ENCODE data around the gene PCSK4.

Gene PCSK4

GRCh38 chr19:1461862-1462261 is 28.3 kb downstream of the PCSK4 start:
- Histone ChIP-seq H3K4me3 (ENCODE audit: low read length) (no peak overlapping the region), H3K4me1 (ENCODE audit: control insufficient read depth, low read depth, low read length) (no peaks in the 10 kb centered on the region), H3K9ac (ENCODE audit: low read length) (no peak overlapping the region), H3K36me3 (ENCODE audit: control insufficient read depth, low read depth, low read length) (no peaks in the 10 kb centered on the region), H3K9me3 (ENCODE audit: control insufficient read depth, low read depth, low read length) (no peaks in the 10 kb centered on the region), H3K27ac (ENCODE audit: low read length) (no peak overlapping the region), H3K27me3 (ENCODE audit: control insufficient read depth, insufficient read depth, low read length) (peaks cover 72% of the 10 kb centered on the region)

DNA sequence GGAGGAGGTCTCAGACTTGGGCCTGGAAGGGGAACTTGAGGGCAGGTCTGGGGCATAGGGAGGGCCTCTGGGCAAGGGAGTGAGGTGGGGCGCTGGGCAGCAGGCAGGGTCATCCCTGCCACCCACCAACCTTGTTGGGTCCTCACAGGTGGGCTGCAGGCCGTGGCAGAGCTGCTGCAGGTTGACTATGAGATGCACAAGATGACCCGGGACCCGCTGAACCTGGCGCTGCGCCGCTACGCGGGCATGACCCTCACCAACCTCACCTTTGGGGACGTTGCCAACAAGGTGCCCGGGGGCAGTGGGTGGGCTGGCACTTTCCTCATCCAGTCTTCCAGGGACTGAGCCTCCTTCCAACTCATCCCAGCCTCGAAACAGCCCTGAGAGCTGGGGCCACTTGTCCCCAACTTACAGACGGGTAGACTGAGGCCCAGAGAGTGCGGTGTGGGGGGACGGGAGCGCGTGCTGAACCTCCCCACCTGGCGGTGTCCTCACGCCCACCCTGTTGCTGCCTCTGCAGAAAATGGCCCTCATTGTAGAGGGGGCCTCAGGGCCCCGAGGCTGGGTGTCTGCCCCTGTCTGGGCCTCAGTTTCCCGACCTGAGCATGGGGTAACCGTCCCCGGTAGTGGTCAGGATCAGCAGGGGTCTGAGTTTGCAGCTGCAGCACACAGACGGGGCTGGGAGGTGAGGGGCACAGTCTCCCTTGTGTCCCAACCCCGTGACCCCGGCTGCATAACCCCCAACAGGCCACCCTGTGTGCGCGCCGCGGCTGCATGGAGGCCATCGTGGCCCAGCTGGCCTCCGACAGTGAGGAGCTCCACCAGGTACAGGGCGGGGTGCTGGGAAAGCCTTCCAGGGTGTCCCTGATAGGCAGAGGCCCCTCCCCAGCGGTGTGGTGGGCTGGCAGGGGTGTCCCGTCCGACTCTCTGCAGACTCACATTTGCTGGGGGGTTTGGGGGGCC is 29.8 kb downstream of the PCSK4 start:
- Histone ChIP-seq H3K27ac (ENCODE audit: low read length) (no peak overlapping the region), H3K4me3 (ENCODE audit: low read length) (no peak overlapping the region), H3K9ac (ENCODE audit: low read length) (no peak overlapping the region), H3K4me1 (ENCODE audit: control insufficient read depth, low read depth, low read length) (no peaks in the 10 kb centered on the region), H3K36me3 (ENCODE audit: control insufficient read depth, low read depth, low read length) (no peaks in the 10 kb centered on the region), H3K9me3 (ENCODE audit: control insufficient read depth, low read depth, low read length) (no peaks in the 10 kb centered on the region), H3K27me3 (ENCODE audit: control insufficient read depth, insufficient read depth, low read length) (peaks cover 71% of the 10 kb centered on the region)

- no peak overlapping the region for H3K9ac ChIP-seq (ENCODE audit: low read length)
- no peak overlapping the region for H3K4me3 ChIP-seq (ENCODE audit: low read length)
Observed at GRCh38 chr19:1459479-1459878, 30.7 kb downstream of the PCSK4 start.

DNA sequence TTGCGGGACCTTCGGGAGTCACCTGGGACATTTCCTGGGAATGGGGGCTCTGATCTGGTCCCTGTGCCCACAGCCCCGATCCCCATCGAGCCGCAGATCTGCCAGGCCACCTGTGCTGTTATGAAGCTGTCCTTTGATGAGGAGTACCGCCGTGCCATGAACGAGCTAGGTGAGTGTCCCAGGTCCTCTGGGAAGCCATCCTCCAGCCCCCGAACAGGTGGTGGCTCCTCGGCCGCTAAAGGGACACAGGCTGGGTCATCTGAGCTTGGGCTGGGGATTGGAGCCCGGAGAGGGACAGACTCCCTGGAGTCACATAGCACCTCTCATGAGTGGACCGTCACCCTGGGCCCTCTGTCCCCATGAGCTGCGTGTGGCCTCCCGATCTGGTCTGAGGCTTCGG is 32.3 kb downstream of the PCSK4 start:
- H3K4me1 ChIP-seq (ENCODE audit: control insufficient read depth, low read depth, low read length) = no peaks in the 10 kb centered on the region
- no peaks in the 10 kb centered on the region for H3K36me3 ChIP-seq (ENCODE audit: control insufficient read depth, low read depth, low read length)
- no peaks in the 10 kb centered on the region for H3K9me3 ChIP-seq (ENCODE audit: control insufficient read depth, low read depth, low read length)
- H3K9ac ChIP-seq (ENCODE audit: low read length) = no peak overlapping the region
- H3K27ac ChIP-seq (ENCODE audit: low read length) = no peak overlapping the region
- peaks cover 72% of the 10 kb centered on the region for H3K27me3 ChIP-seq (ENCODE audit: control insufficient read depth, insufficient read depth, low read length)
- no peak overlapping the region for H3K4me3 ChIP-seq (ENCODE audit: low read length)

More at GRCh38 chr19:1459479-1459878, 30.7 kb downstream of the PCSK4 start:
- no peak overlapping the region for H3K27ac ChIP-seq (ENCODE audit: low read length)
- H3K36me3 ChIP-seq (ENCODE audit: control insufficient read depth, low read depth, low read length) = no peaks in the 10 kb centered on the region
- H3K27me3 ChIP-seq (ENCODE audit: control insufficient read depth, insufficient read depth, low read length) = peaks cover 71% of the 10 kb centered on the region
- H3K4me1 ChIP-seq (ENCODE audit: control insufficient read depth, low read depth, low read length) = no peaks in the 10 kb centered on the region
- no peaks in the 10 kb centered on the region for H3K9me3 ChIP-seq (ENCODE audit: control insufficient read depth, low read depth, low read length)

- Histone ChIP-seq H3K9ac (ENCODE audit: low read length) (no peak overlapping the region), H3K4me1 (ENCODE audit: control insufficient read depth, low read depth, low read length) (peaks cover 6% of the 10 kb centered on the region), H3K27me3 (ENCODE audit: control insufficient read depth, insufficient read depth, low read length) (peaks cover 79% of the 10 kb centered on the region), H3K9me3 (ENCODE audit: control insufficient read depth, low read depth, low read length) (no peaks in the 10 kb centered on the region), H3K36me3 (ENCODE audit: control insufficient read depth, low read depth, low read length) (no peaks in the 10 kb centered on the region), H3K27ac (ENCODE audit: low read length) (no peak overlapping the region), H3K4me3 (ENCODE audit: low read length) (no peak overlapping the region)
Observed at GRCh38 chr19:1457031-1457739, 33.0 kb downstream of the PCSK4 start.

DNA sequence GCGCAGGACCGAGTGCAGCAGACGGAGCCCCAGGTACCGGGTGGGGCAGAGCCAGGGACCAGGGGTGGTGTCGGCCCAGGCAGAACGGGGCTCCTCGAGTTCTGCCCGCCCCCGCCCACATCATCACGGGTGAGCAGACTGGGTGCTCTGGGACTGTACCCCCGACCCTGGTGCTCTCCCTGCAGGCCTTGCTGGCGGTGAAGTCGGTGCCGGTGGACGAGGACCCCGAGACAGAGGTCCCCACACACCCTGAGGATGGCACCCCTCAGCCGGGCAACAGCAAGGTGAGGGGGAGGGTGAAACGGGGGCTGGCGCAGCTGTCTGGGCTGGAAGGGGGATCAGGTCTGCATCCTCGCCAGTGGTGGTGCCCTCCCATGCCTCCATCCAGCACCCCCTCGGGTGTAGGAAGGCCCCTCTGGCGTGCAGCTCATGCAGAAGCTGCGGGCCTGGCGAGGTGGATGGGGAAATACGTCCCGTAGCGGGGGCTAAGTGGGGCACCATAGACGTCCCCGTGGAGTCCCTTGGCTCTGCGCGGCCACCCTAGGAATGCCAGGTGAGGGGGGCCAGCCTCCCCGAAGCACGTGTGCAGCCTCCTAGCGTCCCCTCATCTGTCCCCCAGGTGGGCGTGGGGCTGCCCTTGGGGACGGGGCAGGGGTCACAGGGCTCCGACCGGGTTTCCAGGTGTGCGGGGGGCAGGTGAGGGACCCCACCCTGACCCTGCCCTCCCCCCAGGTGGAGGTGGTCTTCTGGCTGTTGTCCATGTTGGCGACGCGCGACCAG is 33.8 kb downstream of the PCSK4 start:
- no peak overlapping the region for H3K9ac ChIP-seq (ENCODE audit: low read length)
- H3K27ac ChIP-seq (ENCODE audit: low read length) = no peak overlapping the region
- peaks cover 87% of the 10 kb centered on the region for H3K27me3 ChIP-seq (ENCODE audit: control insufficient read depth, insufficient read depth, low read length)

GRCh38 chr19:1455336-1456120 is 34.6 kb downstream of the PCSK4 start:
- Histone ChIP-seq H3K9ac (ENCODE audit: low read length) (no peak overlapping the region), H3K27ac (ENCODE audit: low read length) (no peak overlapping the region), H3K36me3 (ENCODE audit: control insufficient read depth, low read depth, low read length) (no peaks in the 10 kb centered on the region), H3K27me3 (ENCODE audit: control insufficient read depth, insufficient read depth, low read length) (peaks cover 95% of the 10 kb centered on the region), H3K9me3 (ENCODE audit: control insufficient read depth, low read depth, low read length) (no peaks in the 10 kb centered on the region), H3K4me3 (ENCODE audit: low read length) (no peak overlapping the region), H3K4me1 (ENCODE audit: control insufficient read depth, low read depth, low read length) (peaks cover 7% of the 10 kb centered on the region)

More for the DNA sequence above, 33.8 kb downstream of the PCSK4 start:
- H3K4me3 ChIP-seq (ENCODE audit: low read length) = no peak overlapping the region
- no peaks in the 10 kb centered on the region for H3K9me3 ChIP-seq (ENCODE audit: control insufficient read depth, low read depth, low read length)
- peaks cover 7% of the 10 kb centered on the region for H3K4me1 ChIP-seq (ENCODE audit: control insufficient read depth, low read depth, low read length)
- H3K36me3 ChIP-seq (ENCODE audit: control insufficient read depth, low read depth, low read length) = no peaks in the 10 kb centered on the region

- Histone ChIP-seq H3K27ac (ENCODE audit: low read length) (no peak overlapping the region), H3K27me3 (ENCODE audit: control insufficient read depth, insufficient read depth, low read length) (peaks cover 98% of the 10 kb centered on the region), H3K36me3 (ENCODE audit: control insufficient read depth, low read depth, low read length) (no peaks in the 10 kb centered on the region), H3K4me1 (ENCODE audit: control insufficient read depth, low read depth, low read length) (peaks cover 7% of the 10 kb centered on the region), H3K9ac (ENCODE audit: low read length) (no peak overlapping the region), H3K9me3 (ENCODE audit: control insufficient read depth, low read depth, low read length) (no peaks in the 10 kb centered on the region), H3K4me3 (ENCODE audit: low read length) (no peak overlapping the region)
Observed at GRCh38 chr19:1455002-1455335, 35.2 kb downstream of the PCSK4 start.

DNA sequence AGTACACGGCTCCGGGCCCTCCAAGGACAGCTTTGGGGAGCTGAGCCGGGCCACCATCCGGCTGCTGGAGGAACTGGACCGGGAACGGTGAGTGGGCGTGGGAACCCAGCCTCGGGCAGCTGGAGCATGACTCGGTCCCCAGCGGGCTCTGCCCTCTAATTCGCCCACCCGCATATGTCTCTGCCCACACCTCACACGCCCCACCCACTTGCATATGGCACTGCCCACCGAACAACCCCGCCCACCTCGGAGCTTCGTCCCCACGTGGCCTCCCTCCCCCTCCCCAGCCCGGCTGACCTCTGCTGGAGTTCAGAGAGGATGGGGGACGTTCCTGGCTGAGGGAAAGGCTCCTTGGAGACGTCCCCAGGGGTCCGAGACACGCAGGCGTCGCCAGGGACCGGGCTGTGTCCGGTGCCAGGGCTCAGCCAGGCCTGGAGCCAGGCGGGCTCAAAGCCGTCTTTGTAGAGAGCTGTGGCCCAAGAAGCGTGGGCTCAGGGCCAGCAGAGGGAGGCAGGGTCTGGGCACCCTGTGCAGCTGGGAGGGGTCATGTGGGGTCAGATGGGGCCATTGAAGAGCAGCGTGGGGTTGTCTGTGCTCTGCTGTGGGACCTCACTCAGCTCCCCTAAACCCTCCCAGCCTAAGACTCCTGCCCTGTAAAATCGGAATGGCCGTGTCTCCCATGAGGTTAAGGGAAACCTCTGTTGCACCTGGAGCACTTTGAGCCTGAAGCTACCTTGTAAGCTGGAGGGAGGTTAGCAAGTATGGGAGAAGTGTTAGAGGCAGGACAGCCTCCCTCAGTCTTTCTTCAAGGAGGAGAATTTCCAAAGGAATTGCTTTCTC is 36.4 kb downstream of the PCSK4 start:
- H3K36me3 ChIP-seq (ENCODE audit: control insufficient read depth, low read depth, low read length) = no peaks in the 10 kb centered on the region
- H3K4me1 ChIP-seq (ENCODE audit: control insufficient read depth, low read depth, low read length) = peaks cover 7% of the 10 kb centered on the region
- no peak overlapping the region for H3K4me3 ChIP-seq (ENCODE audit: low read length)
- H3K9ac ChIP-seq (ENCODE audit: low read length) = no peak overlapping the region
- no peaks in the 10 kb centered on the region for H3K9me3 ChIP-seq (ENCODE audit: control insufficient read depth, low read depth, low read length)
- peaks cover 98% of the 10 kb centered on the region for H3K27me3 ChIP-seq (ENCODE audit: control insufficient read depth, insufficient read depth, low read length)
- no peak overlapping the region for H3K27ac ChIP-seq (ENCODE audit: low read length)

- peaks cover 99% of the 10 kb centered on the region for H3K27me3 ChIP-seq (ENCODE audit: control insufficient read depth, insufficient read depth, low read length)
- peaks cover 7% of the 10 kb centered on the region for H3K4me1 ChIP-seq (ENCODE audit: control insufficient read depth, low read depth, low read length)
- no peak overlapping the region for H3K27ac ChIP-seq (ENCODE audit: low read length)
- no peaks in the 10 kb centered on the region for H3K36me3 ChIP-seq (ENCODE audit: control insufficient read depth, low read depth, low read length)
- no peaks in the 10 kb centered on the region for H3K9me3 ChIP-seq (ENCODE audit: control insufficient read depth, low read depth, low read length)
- no peak overlapping the region for H3K4me3 ChIP-seq (ENCODE audit: low read length)
- no peak overlapping the region for H3K9ac ChIP-seq (ENCODE audit: low read length)
Observed at GRCh38 chr19:1452802-1453524, 37.2 kb downstream of the PCSK4 start.

Data from iPS-18a (cell line).